HepG2 (cell line): ENCODE data around the gene GARIN5A. TPM values are rescaled to one million over a fixed set of nuclear protein-coding genes. Genes with fewer than 3 reads are reported as not detected.

Experiments used
- ATAC-seq: fragments of 200-7000 bp; cut with Tn5 transposase; 3 replicates; pipeline ENCODE4 v1.9.1; 2020; ENCODE audit warnings: mild to moderate bottlenecking, moderate library complexity
- BruUV-seq: library from RNA; stranded (reverse); fragments of 400-500 nt; replicated peaks from 2 replicates; lab custom pipeline; 2021; lab: Mats Ljungman, UMichigan
- CTCF ChIA-PET: fragments of 300-600 bp; formaldehyde crosslinking; extraction: SDS; loops from one replicate; lab custom pipeline; 2021; ENCODE audit warnings: low total read pairs, inconsistent platforms, low intra/inter-chr PET ratio; lab: Yijun Ruan, JAX
- POLR2A ChIA-PET: fragments of 350-600 bp; sonication (Branson Sonifier 250); formaldehyde crosslinking; loops from one replicate; lab custom pipeline; 2020; ENCODE audit warnings: antibody characterized with exemption, inconsistent platforms; lab: Yijun Ruan, JAX
- DNase-seq: peaks from one replicate; pipeline ENCODE4 v3.0.0-alpha.2; 2015; ENCODE audit warnings: low spot score
- FAIRE-seq: peaks from 3 replicates; lab custom pipeline; 2011; peaks lifted over from hg19 to GRCh38; lab: Jason Lieb, UNC
- H2AFZ ChIP-seq: one replicate; pipeline ENCODE4 v1.6.1; 2011; ENCODE audit warnings: low read length, inconsistent platforms
- H3K27ac ChIP-seq: fragments of 300-600 bp; 3 replicates; pipeline ENCODE4 v1.8.0; 2011; ENCODE audit warnings: mixed run types, mild to moderate bottlenecking, mixed read lengths, low read length, inconsistent platforms; ENCODE audit not compliant: insufficient read depth; ENCODE audit errors: extremely low read length
- H3K27me3 ChIP-seq, 2 experiments: fragments of 200-600 bp in 1 of 2; 2 replicates in 1 of 2; 3 replicates in 1 of 2; pipeline versions ENCODE4 v1.6.0 to v1.8.0; 2011; ENCODE audit warnings: low read length in 2 of 2, mild to moderate bottlenecking in 2 of 2, moderate library complexity in 2 of 2, inconsistent platforms in 1 of 2; ENCODE audit not compliant: insufficient read depth in 2 of 2, control insufficient read depth in 1 of 2
- H3K36me3 ChIP-seq, 2 experiments: fragments of 200-600 bp in 1 of 2; replicated peaks in 1 of 2; 2 replicates in 1 of 2; 3 replicates in 1 of 2; pipeline versions ENCODE4 v1.5.1 to v1.8.0; 2011; ENCODE audit warnings: low read length in 2 of 2, inconsistent platforms in 1 of 2; ENCODE audit not compliant: insufficient read depth in 2 of 2, control insufficient read depth in 1 of 2
- H3K4me1 ChIP-seq: 2 replicates; pipeline ENCODE4 v1.5.1; 2012; ENCODE audit warnings: low read length, inconsistent platforms; ENCODE audit not compliant: insufficient read depth
- H3K4me2 ChIP-seq: 2 replicates; pipeline ENCODE4 v1.6.0; 2011; ENCODE audit warnings: low read depth, low read length, inconsistent platforms
- H3K4me3 ChIP-seq, 3 experiments: fragments of 200-600 bp in 1 of 3; sonication (generic), shearing (Covaris generic) in 1 of 3; replicated peaks in 1 of 3; 2 replicates each; pipeline ENCODE4 v1.5.1; 2011 to 2016; ENCODE audit warnings: low read length in 3 of 3, inconsistent platforms in 2 of 3, low read depth in 2 of 3, mild to moderate bottlenecking in 2 of 3, control low read depth in 1 of 3, mixed read lengths in 1 of 3; ENCODE audit not compliant: insufficient read depth in 1 of 3
- H3K79me2 ChIP-seq: one replicate; pipeline ENCODE4 v1.6.1; 2011; ENCODE audit warnings: low read length, inconsistent platforms; ENCODE audit not compliant: insufficient read depth
- H3K9ac ChIP-seq: 2 replicates; pipeline ENCODE4 v1.6.0; 2011; ENCODE audit warnings: mild to moderate bottlenecking, low read depth, low read length, inconsistent platforms; ENCODE audit not compliant: insufficient read depth
- H3K9me3 ChIP-seq: 2 replicates; pipeline ENCODE4 v1.5.1; 2012; ENCODE audit warnings: mild to moderate bottlenecking, low read length
- H4K20me1 ChIP-seq: 2 replicates; pipeline ENCODE4 v1.6.0; 2011; ENCODE audit warnings: inconsistent platforms, mild to moderate bottlenecking, low read length, moderate library complexity; ENCODE audit not compliant: insufficient read depth
- ATF7 ChIP-seq, 2 experiments: fragments of 450-650 bp in 1 of 2; sonication (generic) in 1 of 2; formaldehyde crosslinking in 1 of 2; IDR thresholded peaks; 2 replicates each; pipeline versions ENCODE4 v1.4.0 to v1.6.1; 2016 to 2020; ENCODE audit warnings: antibody characterized with exemption in 1 of 2, mild to moderate bottlenecking in 1 of 2, missing genetic modification reagents in 1 of 2
- FOXO1 ChIP-seq: sonication (generic); formaldehyde crosslinking; IDR thresholded peaks from 2 replicates; pipeline ENCODE4 v1.4.0; 2020; ENCODE audit warnings: missing genetic modification reagents
- HNRNPLL ChIP-seq: fragments of 200-400 bp; formaldehyde crosslinking; IDR thresholded peaks from 2 replicates; pipeline ENCODE4 v1.6.1; 2017; ENCODE audit warnings: mild to moderate bottlenecking, low read depth, low read length; ENCODE audit not compliant: poor library complexity, severe bottlenecking
- KDM5B ChIP-seq: sonication (generic); formaldehyde crosslinking; IDR thresholded peaks from 2 replicates; pipeline ENCODE4 v1.4.0; 2020; ENCODE audit warnings: missing genetic modification reagents, mild to moderate bottlenecking, borderline replicate concordance
- MIXL1 ChIP-seq: IDR thresholded peaks from 2 replicates; pipeline ENCODE4 v1.6.1; 2016
- NFE2L1 ChIP-seq: sonication (generic); formaldehyde crosslinking; IDR thresholded peaks from 2 replicates; pipeline ENCODE4 v1.4.0; 2020; ENCODE audit warnings: missing genetic modification reagents, mild to moderate bottlenecking, borderline replicate concordance
- NR2C2 ChIP-seq: sonication (generic); formaldehyde crosslinking; IDR thresholded peaks from 2 replicates; pipeline ENCODE4 v1.4.0; 2020; ENCODE audit warnings: missing genetic modification reagents, mild to moderate bottlenecking, moderate library complexity, borderline replicate concordance
- PCBP2 ChIP-seq: fragments of 200-400 bp; formaldehyde crosslinking; optimal IDR thresholded peaks from 2 replicates; pipeline ENCODE3; 2018; ENCODE audit warnings: low read length, low read depth; ENCODE audit not compliant: poor library complexity, severe bottlenecking
- PTBP1 ChIP-seq: fragments of 200-400 bp; formaldehyde crosslinking; IDR thresholded peaks from 2 replicates; pipeline ENCODE4 v1.6.1; 2018; ENCODE audit warnings: low read length, low read depth; ENCODE audit not compliant: poor library complexity, severe bottlenecking
- RAD21 ChIP-seq: fragments of 450-650 bp; formaldehyde crosslinking; IDR thresholded peaks from 2 replicates; pipeline ENCODE4 v1.5.0; 2020; ENCODE audit warnings: mild to moderate bottlenecking
- ZNF263 ChIP-seq: sonication (generic); formaldehyde crosslinking; IDR thresholded peaks from 2 replicates; pipeline ENCODE4 v1.4.0; 2020; ENCODE audit warnings: missing genetic modification reagents
- ZNF558 ChIP-seq: sonication (generic); formaldehyde crosslinking; IDR thresholded peaks from 2 replicates; pipeline ENCODE4 v1.9.0; 2022; ENCODE audit warnings: mild to moderate bottlenecking, missing genetic modification reagents, borderline replicate concordance
- ZNF616 ChIP-seq: sonication (generic); formaldehyde crosslinking; IDR thresholded peaks from 2 replicates; pipeline ENCODE4 v1.5.0; 2020; ENCODE audit warnings: low read depth, mild to moderate bottlenecking, missing genetic modification reagents
- ZNF768 ChIP-seq: sonication (generic); formaldehyde crosslinking; IDR thresholded peaks from 2 replicates; pipeline ENCODE4 v1.4.0; 2020; ENCODE audit warnings: missing genetic modification reagents
- WGBS: methylation state at CpG from one replicate; pipeline ENCODE4 v1.1.6; 2017; ENCODE audit warnings: low lambda C conversion rate; 5-methylcytosine and 5-hydroxymethylcytosine counted together
- in situ Hi-C: cut with HindIII; loops from 2 replicates; pipeline ENCODE4 v1.10.0; 2017; ENCODE audit warnings: low pct_unique_long_range_greater_than_20kb; ENCODE audit not compliant: extremely low pct_ligation_motif_present
- intact Hi-C: fragments of 100-400 bp; cut with micrococcal nuclease; formaldehyde crosslinking; loops from one replicate; pipeline ENCODE4 v1.10.0; 2022; ENCODE audit not compliant: unreplicated experiment
- polyA plus RNA-seq, 8 experiments: library from polyadenylated mRNA; depleted of rRNA in 3 of 8; stranded (reverse) in 7 of 8; unstranded in 1 of 8; fragments of >200 nt; fragmentation: Illumina TruSeq in 4 of 8; extraction: Trizol in 4 of 8; gene quantifications; 2 replicates each; pipeline versions ENCODE4 v1.2.1 to v1.2.3, GENCODE V29; 2011 to 2016; ENCODE audit warnings: low read depth in 4 of 8, missing spikeins in 1 of 8, mixed read lengths in 1 of 8; ENCODE audit not compliant: insufficient read depth in 1 of 8
- total RNA-seq, 5 experiments: library from RNA; depleted of rRNA; stranded (reverse); fragments of >200 nt; fragmentation: Illumina TruSeq; extraction: Trizol; gene quantifications; 2 replicates each; pipeline ENCODE4 v1.2.3, GENCODE V29; 2016; ENCODE audit warnings: low read depth in 1 of 5
- TF ChIP-seq, protein P1 (sequence below): sonication (generic); formaldehyde crosslinking; IDR thresholded peaks from 2 replicates; pipeline ENCODE4 v1.4.0; 2020; ENCODE audit warnings: missing genetic modification reagents
- TF ChIP-seq, protein P2 (sequence below): sonication (generic); formaldehyde crosslinking; IDR thresholded peaks from 2 replicates; pipeline ENCODE4 v1.5.0; 2020; ENCODE audit warnings: mild to moderate bottlenecking, missing genetic modification reagents, moderate library complexity
- TF ChIP-seq, protein P3 (sequence below): sonication (generic); formaldehyde crosslinking; IDR thresholded peaks from 2 replicates; pipeline ENCODE4 v1.4.0; 2020; ENCODE audit warnings: low read depth, mild to moderate bottlenecking, missing genetic modification reagents

GARIN5A gene
- total and polyA plus RNA-seq, 2 of the 13 experiments (the other 11 are each of a cell fraction or from before 2014, with no cell fraction given): not detected

DNA sequence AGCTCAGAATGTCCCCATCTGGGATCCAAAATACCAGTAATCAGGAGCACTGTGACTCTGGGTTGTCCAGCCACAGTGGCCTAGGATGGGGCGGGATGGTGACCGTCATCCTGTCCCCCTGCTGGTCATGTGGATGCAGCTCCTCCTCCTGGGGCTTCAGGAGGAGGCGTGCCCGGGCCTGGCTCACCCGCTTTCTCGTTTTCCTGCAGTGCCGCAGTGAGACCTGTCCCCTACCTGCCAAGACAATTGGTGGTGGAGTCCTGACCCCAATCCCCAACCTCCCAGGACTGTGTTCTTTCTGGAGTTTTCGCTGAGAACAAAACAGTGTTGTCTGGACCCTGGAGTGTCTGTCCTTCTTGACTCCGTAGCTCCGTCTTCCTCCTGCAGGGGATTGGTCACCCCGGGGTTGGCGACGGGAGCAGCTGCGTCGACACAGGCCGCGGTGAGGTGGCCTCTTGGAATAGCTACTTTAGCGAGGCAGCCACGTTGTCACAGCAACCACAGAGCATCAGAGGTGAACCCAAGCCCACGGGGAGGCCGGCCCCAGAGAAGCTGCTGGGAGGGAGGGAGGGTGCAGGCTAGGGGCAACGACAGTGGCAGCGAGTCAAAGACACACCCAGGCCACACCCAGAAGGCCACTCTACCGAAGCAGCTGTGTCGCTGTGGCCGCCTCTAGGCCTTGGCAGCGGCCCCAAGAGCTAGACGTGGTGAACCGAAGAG, 10.5 kb downstream of the GARIN5A start:
- POLR2A ChIA-PET: interaction anchor here (1.1 to 1.3 kb wide), 2 partner anchors 90 to 98 kb away, joined by 3 to 5 read pairs; partner anchors contain the start of gene NR1H2
- DNase-seq: peak; percentile 34
- H3K27me3 ChIP-seq: no peaks in the 10 kb centered on the region
- H3K4me3 ChIP-seq: peak overlapping the region in 1 of 3 experiments; percentile 18; a peak in 1 of 6 replicates
- in situ Hi-C loops: loop anchor here (10.0 kb wide), 1 partner anchor 91 kb away; the partner anchor contains the start of gene NR1H2
- H3K4me1 ChIP-seq: peaks cover 41% of the 10 kb centered on the region
- H3K36me3 ChIP-seq: no peaks in the 10 kb centered on the region
- ATAC-seq: peak; percentile 81
- CTCF ChIA-PET: interaction anchor here (1.2 kb wide), 1 partner anchor 98 kb away, joined by 7 read pairs; no protein-coding TSS in a partner anchor
- H3K27ac ChIP-seq: no peak overlapping the region
- BruUV-seq: no TSS peak
- no peaks in the 10 kb centered on the region for H3K79me2 ChIP-seq
- peak overlapping the region; percentile 77; the same call in 1 of the 2 replicates for H3K4me2 ChIP-seq
- WGBS: 22% methylated on average over 11 of the region's 29 CpGs
- intact Hi-C loops: no loop called here
- H2AFZ ChIP-seq: no peak overlapping the region
- H3K9me3 ChIP-seq: no peaks in the 10 kb centered on the region
- no peaks in the 10 kb centered on the region for H4K20me1 ChIP-seq
- H3K9ac ChIP-seq: 0 out of 2 replicates have a peak overlapping the region, but pooled peaks have one; percentile 26
- FAIRE-seq: no peak
- 0 out of 2 replicates have a peak, but pooled peaks have one; percentile 41 for TF ChIP-seq ZNF263 (CRISPR knock-in tag)
- TF ChIP-seq ATF7 (IDR thresholded peaks at IDR 0.05): no peak
- no peak for TF ChIP-seq ATF7 (CRISPR knock-in tag; IDR thresholded peaks at IDR 0.05)
- TF ChIP-seq HNRNPLL: no peak
- no peak for TF ChIP-seq NFE2L1
- TF ChIP-seq NR2C2 (CRISPR knock-in tag): no peak
- 0 out of 2 replicates have a peak, but pooled peaks have one; percentile 28 for TF ChIP-seq RAD21 (CRISPR knock-in tag)
- TF ChIP-seq PCBP2: no peak
- TF ChIP-seq, protein P1, sequence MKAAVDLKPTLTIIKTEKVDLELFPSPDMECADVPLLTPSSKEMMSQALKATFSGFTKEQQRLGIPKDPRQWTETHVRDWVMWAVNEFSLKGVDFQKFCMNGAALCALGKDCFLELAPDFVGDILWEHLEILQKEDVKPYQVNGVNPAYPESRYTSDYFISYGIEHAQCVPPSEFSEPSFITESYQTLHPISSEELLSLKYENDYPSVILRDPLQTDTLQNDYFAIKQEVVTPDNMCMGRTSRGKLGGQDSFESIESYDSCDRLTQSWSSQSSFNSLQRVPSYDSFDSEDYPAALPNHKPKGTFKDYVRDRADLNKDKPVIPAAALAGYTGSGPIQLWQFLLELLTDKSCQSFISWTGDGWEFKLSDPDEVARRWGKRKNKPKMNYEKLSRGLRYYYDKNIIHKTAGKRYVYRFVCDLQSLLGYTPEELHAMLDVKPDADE (CRISPR knock-in tag): no peak
- no peak for TF ChIP-seq ZNF558 (CRISPR knock-in tag)
- TF ChIP-seq KDM5B (CRISPR knock-in tag): no peak
- TF ChIP-seq, protein P2, sequence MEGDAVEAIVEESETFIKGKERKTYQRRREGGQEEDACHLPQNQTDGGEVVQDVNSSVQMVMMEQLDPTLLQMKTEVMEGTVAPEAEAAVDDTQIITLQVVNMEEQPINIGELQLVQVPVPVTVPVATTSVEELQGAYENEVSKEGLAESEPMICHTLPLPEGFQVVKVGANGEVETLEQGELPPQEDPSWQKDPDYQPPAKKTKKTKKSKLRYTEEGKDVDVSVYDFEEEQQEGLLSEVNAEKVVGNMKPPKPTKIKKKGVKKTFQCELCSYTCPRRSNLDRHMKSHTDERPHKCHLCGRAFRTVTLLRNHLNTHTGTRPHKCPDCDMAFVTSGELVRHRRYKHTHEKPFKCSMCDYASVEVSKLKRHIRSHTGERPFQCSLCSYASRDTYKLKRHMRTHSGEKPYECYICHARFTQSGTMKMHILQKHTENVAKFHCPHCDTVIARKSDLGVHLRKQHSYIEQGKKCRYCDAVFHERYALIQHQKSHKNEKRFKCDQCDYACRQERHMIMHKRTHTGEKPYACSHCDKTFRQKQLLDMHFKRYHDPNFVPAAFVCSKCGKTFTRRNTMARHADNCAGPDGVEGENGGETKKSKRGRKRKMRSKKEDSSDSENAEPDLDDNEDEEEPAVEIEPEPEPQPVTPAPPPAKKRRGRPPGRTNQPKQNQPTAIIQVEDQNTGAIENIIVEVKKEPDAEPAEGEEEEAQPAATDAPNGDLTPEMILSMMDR: peak; percentile 58
- TF ChIP-seq, protein P3, sequence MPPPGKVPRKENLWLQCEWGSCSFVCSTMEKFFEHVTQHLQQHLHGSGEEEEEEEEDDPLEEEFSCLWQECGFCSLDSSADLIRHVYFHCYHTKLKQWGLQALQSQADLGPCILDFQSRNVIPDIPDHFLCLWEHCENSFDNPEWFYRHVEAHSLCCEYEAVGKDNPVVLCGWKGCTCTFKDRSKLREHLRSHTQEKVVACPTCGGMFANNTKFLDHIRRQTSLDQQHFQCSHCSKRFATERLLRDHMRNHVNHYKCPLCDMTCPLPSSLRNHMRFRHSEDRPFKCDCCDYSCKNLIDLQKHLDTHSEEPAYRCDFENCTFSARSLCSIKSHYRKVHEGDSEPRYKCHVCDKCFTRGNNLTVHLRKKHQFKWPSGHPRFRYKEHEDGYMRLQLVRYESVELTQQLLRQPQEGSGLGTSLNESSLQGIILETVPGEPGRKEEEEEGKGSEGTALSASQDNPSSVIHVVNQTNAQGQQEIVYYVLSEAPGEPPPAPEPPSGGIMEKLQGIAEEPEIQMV (CRISPR knock-in tag): no peak
- no peak for TF ChIP-seq ZNF616 (CRISPR knock-in tag)
- TF ChIP-seq FOXO1 (CRISPR knock-in tag): no peak
- TF ChIP-seq MIXL1: no peak
- TF ChIP-seq PTBP1: no peak
- TF ChIP-seq ZNF768 (CRISPR knock-in tag): no peak
